ENCODE results near the gene PDXDC1.
"Not testable (repeated sequence)": the region's sequence is repeated elsewhere in the genome, so short reads cannot be mapped to it uniquely, and the experiment has no call there.

Gene PDXDC1

GRCh38 chr16:14974656-14975417, at the start of gene PDXDC1:
Gene PDXDC1, plus strand, starts transcription at chr16:14975026. Its CDS starts 174 bp downstream, at chr16:14975200.
- not testable (repeated sequence) for H3K36me3 ChIP-seq (ENCODE audit: control insufficient read depth, insufficient read depth, low read length); H3K27me3 ChIP-seq (ENCODE audit: control insufficient read depth, insufficient read depth, low read length); H3K4me1 ChIP-seq (ENCODE audit: control insufficient read depth, insufficient read depth, low read length)

GRCh38 chr16:14928064-14928714, 46.6 kb upstream of the PDXDC1 start:
- H3K36me3 ChIP-seq (ENCODE audit: control insufficient read depth, insufficient read depth, low read length); H3K27me3 ChIP-seq (ENCODE audit: control insufficient read depth, insufficient read depth, low read length); H3K9me3 ChIP-seq (ENCODE audit: control insufficient read depth, insufficient read depth, low read length); H3K4me3 ChIP-seq (ENCODE audit: low read depth, low read length); H3K4me1 ChIP-seq (ENCODE audit: control insufficient read depth, insufficient read depth, low read length); H3K9ac ChIP-seq (ENCODE audit: low read depth, low read length): not testable (repeated sequence)

More at GRCh38 chr16:14974656-14975417, at the start of gene PDXDC1:
- not testable (repeated sequence) for H3K9me3 ChIP-seq (ENCODE audit: control insufficient read depth, insufficient read depth, low read length)
- Histone ChIP-seq H3K4me3 (ENCODE audit: low read depth, low read length) (peak within 1 kb of the TSS; percentile 95), H3K9ac (ENCODE audit: low read depth, low read length) (peak within 1 kb of the TSS; percentile 97)

GRCh38 chr16:14929176-14929575, 45.6 kb upstream of the PDXDC1 start:
- not testable (repeated sequence) for H3K27me3 ChIP-seq (ENCODE audit: control insufficient read depth, insufficient read depth, low read length); H3K36me3 ChIP-seq (ENCODE audit: control insufficient read depth, insufficient read depth, low read length); H3K9me3 ChIP-seq (ENCODE audit: control insufficient read depth, insufficient read depth, low read length); H3K4me1 ChIP-seq (ENCODE audit: control insufficient read depth, insufficient read depth, low read length); H3K4me3 ChIP-seq (ENCODE audit: low read depth, low read length); H3K9ac ChIP-seq (ENCODE audit: low read depth, low read length)

DNA sequence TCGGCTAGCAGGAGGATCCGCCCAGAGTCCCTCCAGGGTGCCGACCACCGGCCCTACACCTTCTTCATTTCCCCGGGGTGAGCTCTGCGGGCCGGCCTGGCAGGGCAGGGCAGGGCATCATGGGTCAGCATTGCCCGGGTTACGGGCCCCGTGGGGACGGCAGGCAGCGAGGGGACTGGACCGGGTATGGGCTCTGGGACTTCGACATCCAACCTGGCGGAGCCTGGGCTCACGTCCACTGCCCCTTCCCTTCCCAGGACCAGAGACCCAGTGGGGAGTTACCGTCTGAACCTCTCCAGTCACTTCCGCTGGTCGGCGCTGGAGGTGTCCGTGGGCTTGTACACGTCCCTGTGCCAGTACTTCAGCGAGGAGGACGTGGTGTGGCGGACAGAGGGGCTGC, 44.6 kb upstream of the PDXDC1 start:
- not testable (repeated sequence) for H3K36me3 ChIP-seq (ENCODE audit: control insufficient read depth, insufficient read depth, low read length); H3K4me3 ChIP-seq (ENCODE audit: low read depth, low read length); H3K27me3 ChIP-seq (ENCODE audit: control insufficient read depth, insufficient read depth, low read length); H3K9me3 ChIP-seq (ENCODE audit: control insufficient read depth, insufficient read depth, low read length); H3K4me1 ChIP-seq (ENCODE audit: control insufficient read depth, insufficient read depth, low read length); H3K9ac ChIP-seq (ENCODE audit: low read depth, low read length)

GRCh38 chr16:14930971-14931370, 43.9 kb upstream of the PDXDC1 start:
- not testable (repeated sequence) for H3K9ac ChIP-seq (ENCODE audit: low read depth, low read length); H3K36me3 ChIP-seq (ENCODE audit: control insufficient read depth, insufficient read depth, low read length); H3K9me3 ChIP-seq (ENCODE audit: control insufficient read depth, insufficient read depth, low read length); H3K4me3 ChIP-seq (ENCODE audit: low read depth, low read length); H3K27me3 ChIP-seq (ENCODE audit: control insufficient read depth, insufficient read depth, low read length); H3K4me1 ChIP-seq (ENCODE audit: control insufficient read depth, insufficient read depth, low read length)

DNA sequence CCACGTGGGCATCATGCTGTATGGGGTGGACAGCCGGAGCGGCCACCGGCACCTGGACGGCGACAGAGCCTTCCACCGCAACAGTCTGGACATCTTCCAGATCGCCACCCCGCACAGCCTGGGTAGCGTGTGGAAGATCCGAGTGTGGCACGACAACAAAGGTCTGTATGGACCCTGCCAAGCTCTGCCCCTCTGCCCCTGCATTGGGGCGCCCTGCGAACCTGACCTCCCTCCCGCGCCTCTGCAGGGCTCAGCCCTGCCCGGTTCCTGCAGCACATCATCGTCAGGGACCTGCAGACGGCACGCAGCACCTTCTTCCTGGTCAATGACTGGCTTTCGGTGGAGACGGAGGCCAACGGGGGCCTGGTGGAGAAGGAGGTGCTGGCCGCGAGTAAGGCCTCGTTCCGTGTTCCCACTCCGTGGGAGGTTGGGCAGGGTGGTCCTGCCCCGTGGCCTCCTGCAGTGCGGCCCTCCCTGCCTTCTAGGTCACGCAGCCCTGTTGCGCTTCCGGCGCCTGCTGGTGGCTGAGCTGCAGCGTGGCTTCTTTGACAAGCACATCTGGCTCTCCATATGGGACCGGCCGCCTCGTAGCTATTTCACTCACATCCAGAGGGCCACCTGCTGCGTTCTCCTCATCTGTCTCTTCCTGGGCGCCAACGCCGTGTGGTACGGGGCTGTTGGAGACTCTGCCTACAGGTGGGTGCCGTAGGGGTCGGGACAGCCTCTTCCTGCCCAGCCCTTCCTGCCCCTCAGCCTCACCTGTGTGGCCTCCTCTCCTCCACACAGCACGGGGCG, 42.0 kb upstream of the PDXDC1 start:
- not testable (repeated sequence) for H3K4me3 ChIP-seq (ENCODE audit: low read depth, low read length); H3K9ac ChIP-seq (ENCODE audit: low read depth, low read length); H3K36me3 ChIP-seq (ENCODE audit: control insufficient read depth, insufficient read depth, low read length); H3K4me1 ChIP-seq (ENCODE audit: control insufficient read depth, insufficient read depth, low read length); H3K27me3 ChIP-seq (ENCODE audit: control insufficient read depth, insufficient read depth, low read length); H3K9me3 ChIP-seq (ENCODE audit: control insufficient read depth, insufficient read depth, low read length)

DNA sequence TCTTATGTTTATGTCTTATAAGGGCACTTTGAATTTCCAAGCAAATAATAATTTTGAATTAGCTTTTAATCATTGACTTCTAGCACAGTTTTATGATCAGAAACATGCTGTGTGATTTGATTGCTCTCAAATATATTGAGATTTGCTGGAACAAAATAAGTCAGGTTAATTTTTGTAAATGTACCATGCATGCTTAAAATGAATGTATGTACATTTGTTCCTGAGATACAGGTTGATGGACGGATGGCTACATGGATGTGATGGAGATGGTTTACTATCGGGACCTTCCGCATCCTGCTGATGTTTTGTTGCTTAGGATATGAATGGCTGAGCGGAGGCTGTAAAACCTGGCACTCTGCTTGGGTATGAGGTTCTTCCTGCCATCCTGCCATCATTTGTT, 37.7 kb upstream of the PDXDC1 start, which contains the start of gene NPIPA1:
Gene NPIPA1, plus strand, starts transcription at position 301 of the 400 bp plus-strand sequence. Its CDS starts 0 bp downstream, at position 301.
- H3K4me1 ChIP-seq (ENCODE audit: control insufficient read depth, insufficient read depth, low read length); H3K27me3 ChIP-seq (ENCODE audit: control insufficient read depth, insufficient read depth, low read length); H3K9ac ChIP-seq (ENCODE audit: low read depth, low read length); H3K4me3 ChIP-seq (ENCODE audit: low read depth, low read length); H3K9me3 ChIP-seq (ENCODE audit: control insufficient read depth, insufficient read depth, low read length); H3K36me3 ChIP-seq (ENCODE audit: control insufficient read depth, insufficient read depth, low read length): not testable (repeated sequence)

GRCh38 chr16:14937994-14938393, 36.8 kb upstream of the PDXDC1 start:
- not testable (repeated sequence) for H3K4me1 ChIP-seq (ENCODE audit: control insufficient read depth, insufficient read depth, low read length); H3K27me3 ChIP-seq (ENCODE audit: control insufficient read depth, insufficient read depth, low read length); H3K4me3 ChIP-seq (ENCODE audit: low read depth, low read length); H3K36me3 ChIP-seq (ENCODE audit: control insufficient read depth, insufficient read depth, low read length); H3K9ac ChIP-seq (ENCODE audit: low read depth, low read length); H3K9me3 ChIP-seq (ENCODE audit: control insufficient read depth, insufficient read depth, low read length)

DNA sequence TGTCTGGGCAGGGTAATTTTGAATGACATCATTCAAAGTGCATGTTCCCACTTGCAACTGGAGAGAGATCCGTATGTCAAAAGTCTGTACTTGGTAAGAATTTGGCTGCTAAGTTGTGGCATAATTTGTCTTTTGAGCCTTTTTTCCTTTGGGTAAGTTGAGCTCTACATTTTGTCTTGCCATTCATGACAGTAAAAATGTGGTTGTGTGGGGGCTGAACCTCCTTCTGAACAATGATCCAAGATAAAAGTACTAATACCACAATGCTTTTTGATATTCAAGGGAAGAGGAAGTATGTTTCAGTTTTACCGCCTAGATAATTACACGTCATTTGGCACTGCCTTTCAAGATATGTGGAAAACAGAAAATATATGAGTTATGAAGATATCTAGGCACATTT, 32.1 kb upstream of the PDXDC1 start:
- not testable (repeated sequence) for H3K9me3 ChIP-seq (ENCODE audit: control insufficient read depth, insufficient read depth, low read length); H3K9ac ChIP-seq (ENCODE audit: low read depth, low read length); H3K36me3 ChIP-seq (ENCODE audit: control insufficient read depth, insufficient read depth, low read length); H3K27me3 ChIP-seq (ENCODE audit: control insufficient read depth, insufficient read depth, low read length); H3K4me3 ChIP-seq (ENCODE audit: low read depth, low read length); H3K4me1 ChIP-seq (ENCODE audit: control insufficient read depth, insufficient read depth, low read length)

GRCh38 chr16:14955546-14956231, 19.1 kb upstream of the PDXDC1 start:
- no peaks in the 10 kb centered on the region for H3K9me3 ChIP-seq (ENCODE audit: control insufficient read depth, insufficient read depth, low read length)

GRCh38 chr16:14957576-14958322, 17.1 kb upstream of the PDXDC1 start:
- H3K4me3 ChIP-seq (ENCODE audit: low read depth, low read length): no peak overlapping the region
- H3K4me1 ChIP-seq (ENCODE audit: control insufficient read depth, insufficient read depth, low read length): no peaks in the 10 kb centered on the region
- H3K36me3 ChIP-seq (ENCODE audit: control insufficient read depth, insufficient read depth, low read length): no peaks in the 10 kb centered on the region
- no peak overlapping the region for H3K9ac ChIP-seq (ENCODE audit: low read depth, low read length)
- H3K27me3 ChIP-seq (ENCODE audit: control insufficient read depth, insufficient read depth, low read length): no peaks in the 10 kb centered on the region
- no peaks in the 10 kb centered on the region for H3K9me3 ChIP-seq (ENCODE audit: control insufficient read depth, insufficient read depth, low read length)

More at GRCh38 chr16:14955546-14956231, 19.1 kb upstream of the PDXDC1 start:
- no peaks in the 10 kb centered on the region for H3K27me3 ChIP-seq (ENCODE audit: control insufficient read depth, insufficient read depth, low read length)
- no peak overlapping the region for H3K9ac ChIP-seq (ENCODE audit: low read depth, low read length)
- H3K4me3 ChIP-seq (ENCODE audit: low read depth, low read length): no peak overlapping the region
- no peaks in the 10 kb centered on the region for H3K4me1 ChIP-seq (ENCODE audit: control insufficient read depth, insufficient read depth, low read length)
- no peaks in the 10 kb centered on the region for H3K36me3 ChIP-seq (ENCODE audit: control insufficient read depth, insufficient read depth, low read length)
